ENCODE results near the gene AHRR.
A peak's percentile ranks its signal among the peaks of the same experiment; 100 is the strongest.

DNA sequence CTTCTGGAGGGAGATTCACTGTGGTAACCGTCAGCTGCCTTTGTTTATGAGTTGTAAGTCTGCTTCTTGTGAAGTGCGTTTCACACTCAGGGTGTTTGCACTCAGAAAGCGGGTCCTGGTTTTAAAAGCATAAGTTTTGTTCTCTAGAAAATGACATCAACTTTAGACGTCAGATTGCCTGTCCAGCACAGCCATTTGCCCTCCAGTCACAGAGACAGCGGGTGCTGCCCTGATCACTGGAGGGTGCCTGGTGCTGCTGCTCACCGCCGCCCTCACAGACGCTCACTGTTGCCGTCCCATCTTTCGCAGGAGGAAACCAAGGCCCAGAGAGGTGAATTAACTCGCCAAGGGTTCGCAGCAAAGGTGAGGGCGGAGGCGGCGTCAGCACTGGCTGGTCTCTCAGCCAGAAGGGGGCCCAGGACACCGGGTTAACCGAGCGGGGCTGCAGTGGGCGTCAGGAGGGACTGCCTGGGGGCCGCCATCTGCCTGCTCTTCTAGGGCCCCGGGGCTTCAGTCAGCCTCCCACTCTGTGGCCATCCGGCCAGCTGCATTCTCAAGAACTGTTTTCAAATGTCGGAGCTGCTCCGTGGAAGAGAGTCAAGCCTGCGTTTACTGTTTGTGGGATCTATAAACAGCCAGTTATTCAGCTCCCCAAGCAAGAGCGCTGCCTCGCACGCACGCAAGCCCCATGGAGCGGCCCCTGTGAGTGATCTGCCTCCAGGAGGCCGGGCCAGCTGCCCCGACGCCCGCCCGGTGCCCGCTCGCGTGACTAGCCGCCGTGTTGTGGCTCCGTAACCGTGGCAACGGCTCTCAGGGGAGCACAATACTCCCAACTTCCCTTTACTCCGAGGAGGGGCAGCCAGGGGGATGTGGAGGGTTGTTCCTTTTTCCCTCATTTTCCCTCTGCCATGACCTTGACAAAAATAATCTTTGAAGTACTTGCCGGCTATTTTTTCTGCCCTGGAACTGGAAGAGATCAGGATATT lies 78.1 kb downstream of the AHRR start:
- TF ChIP-seq POLR2AphosphoS5 (IDR thresholded peaks at IDR 0.05; ENCODE audit: low read depth, low read length) (no peak), SIN3A (IDR thresholded peaks at IDR 0.05; ENCODE audit: borderline replicate concordance, insufficient read depth, low read length) (no peak), TAF1 (IDR thresholded peaks at IDR 0.05; ENCODE audit: borderline replicate concordance, insufficient read depth, low read length) (no peak), FOXP2 (optimal IDR thresholded peaks at IDR 0.05; ENCODE audit: borderline replicate concordance, extremely low read depth, extremely low read length, insufficient read depth) (peak; percentile 41)
- TF ChIP-seq, protein P1, sequence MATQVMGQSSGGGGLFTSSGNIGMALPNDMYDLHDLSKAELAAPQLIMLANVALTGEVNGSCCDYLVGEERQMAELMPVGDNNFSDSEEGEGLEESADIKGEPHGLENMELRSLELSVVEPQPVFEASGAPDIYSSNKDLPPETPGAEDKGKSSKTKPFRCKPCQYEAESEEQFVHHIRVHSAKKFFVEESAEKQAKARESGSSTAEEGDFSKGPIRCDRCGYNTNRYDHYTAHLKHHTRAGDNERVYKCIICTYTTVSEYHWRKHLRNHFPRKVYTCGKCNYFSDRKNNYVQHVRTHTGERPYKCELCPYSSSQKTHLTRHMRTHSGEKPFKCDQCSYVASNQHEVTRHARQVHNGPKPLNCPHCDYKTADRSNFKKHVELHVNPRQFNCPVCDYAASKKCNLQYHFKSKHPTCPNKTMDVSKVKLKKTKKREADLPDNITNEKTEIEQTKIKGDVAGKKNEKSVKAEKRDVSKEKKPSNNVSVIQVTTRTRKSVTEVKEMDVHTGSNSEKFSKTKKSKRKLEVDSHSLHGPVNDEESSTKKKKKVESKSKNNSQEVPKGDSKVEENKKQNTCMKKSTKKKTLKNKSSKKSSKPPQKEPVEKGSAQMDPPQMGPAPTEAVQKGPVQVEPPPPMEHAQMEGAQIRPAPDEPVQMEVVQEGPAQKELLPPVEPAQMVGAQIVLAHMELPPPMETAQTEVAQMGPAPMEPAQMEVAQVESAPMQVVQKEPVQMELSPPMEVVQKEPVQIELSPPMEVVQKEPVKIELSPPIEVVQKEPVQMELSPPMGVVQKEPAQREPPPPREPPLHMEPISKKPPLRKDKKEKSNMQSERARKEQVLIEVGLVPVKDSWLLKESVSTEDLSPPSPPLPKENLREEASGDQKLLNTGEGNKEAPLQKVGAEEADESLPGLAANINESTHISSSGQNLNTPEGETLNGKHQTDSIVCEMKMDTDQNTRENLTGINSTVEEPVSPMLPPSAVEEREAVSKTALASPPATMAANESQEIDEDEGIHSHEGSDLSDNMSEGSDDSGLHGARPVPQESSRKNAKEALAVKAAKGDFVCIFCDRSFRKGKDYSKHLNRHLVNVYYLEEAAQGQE (IDR thresholded peaks at IDR 0.05; ENCODE audit: insufficient read depth in 1 of 2, low read depth in 2 of 2, low read length in 2 of 2) = no peak

All from PFSK-1 (cell line).